ENCODE measurements around the gene CD247.

DNA sequence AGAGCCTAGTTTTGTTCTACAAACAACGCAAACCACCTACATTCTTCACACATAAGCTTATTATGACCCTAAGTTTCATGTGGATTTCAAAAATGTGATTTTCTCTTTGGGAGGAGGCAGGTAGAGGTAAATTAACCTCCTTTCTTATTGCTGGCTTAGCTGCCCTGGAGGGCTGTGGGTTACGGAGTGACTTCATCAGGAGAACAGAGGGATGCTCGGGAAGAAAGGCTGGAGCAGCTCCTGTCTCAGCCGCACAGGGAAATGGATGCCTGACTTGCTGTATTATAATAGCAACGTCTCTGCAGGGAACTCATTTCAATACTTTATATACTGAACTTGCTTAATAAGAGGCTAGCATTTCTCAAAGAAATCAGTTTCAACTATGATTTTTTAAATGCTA is 49.3 kb upstream of the CD247 start:
- TF ChIP-seq CTCF (IDR thresholded peaks at IDR 0.05), result no peak
- no peak for TF ChIP-seq POLR2A (IDR thresholded peaks at IDR 0.05)

Data from testis (tissue), 2 donors.